ENCODE measurements around the gene ARHGAP28. TPM values are rescaled to one million over a fixed set of nuclear protein-coding genes. Genes with fewer than 3 reads are reported as not detected.
"Not testable (repeated sequence)": the region's sequence is repeated elsewhere in the genome, so short reads cannot be mapped to it uniquely, and the experiment has no call there.

The ARHGAP28 gene
- total RNA-seq, 2 donors from 2014 or later, result 20.3 to 22.6 TPM

DNA sequence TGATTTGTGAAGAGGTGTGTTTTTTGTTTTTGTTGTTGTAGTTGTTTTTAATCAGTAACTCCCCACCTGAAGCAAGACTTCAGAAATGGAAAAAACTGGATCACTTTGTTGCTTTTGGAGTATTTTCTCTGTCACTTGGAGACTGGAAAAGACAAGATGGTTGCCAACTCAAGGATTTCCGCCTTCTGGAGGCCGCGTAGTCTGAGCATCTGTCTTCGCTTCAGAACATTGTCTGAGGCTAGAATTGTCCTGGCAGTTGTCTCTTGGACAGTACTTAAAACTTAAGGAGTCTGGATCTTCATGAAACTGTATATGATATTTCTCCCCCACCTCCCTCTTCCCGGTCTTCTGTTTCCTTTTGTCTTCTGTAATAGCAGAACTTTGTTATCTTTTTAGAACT lies 67.7 kb downstream of the ARHGAP28 start:
- H3K27ac ChIP-seq, result no peak overlapping the region
- WGBS, result 80% methylated on average over 5 of the region's 5 CpGs
- H3K27me3 ChIP-seq (replicated peaks; ENCODE audit: insufficient read depth), result no peaks in the 10 kb centered on the region
- H3K36me3 ChIP-seq, result no peaks in the 10 kb centered on the region
- H3K9me3 ChIP-seq, result no peaks in the 10 kb centered on the region
- intact Hi-C loops (cut with DNase I), result no loop called here
- H3K4me1 ChIP-seq (replicated peaks), result no peaks in the 10 kb centered on the region
- TF ChIP-seq, protein P1, sequence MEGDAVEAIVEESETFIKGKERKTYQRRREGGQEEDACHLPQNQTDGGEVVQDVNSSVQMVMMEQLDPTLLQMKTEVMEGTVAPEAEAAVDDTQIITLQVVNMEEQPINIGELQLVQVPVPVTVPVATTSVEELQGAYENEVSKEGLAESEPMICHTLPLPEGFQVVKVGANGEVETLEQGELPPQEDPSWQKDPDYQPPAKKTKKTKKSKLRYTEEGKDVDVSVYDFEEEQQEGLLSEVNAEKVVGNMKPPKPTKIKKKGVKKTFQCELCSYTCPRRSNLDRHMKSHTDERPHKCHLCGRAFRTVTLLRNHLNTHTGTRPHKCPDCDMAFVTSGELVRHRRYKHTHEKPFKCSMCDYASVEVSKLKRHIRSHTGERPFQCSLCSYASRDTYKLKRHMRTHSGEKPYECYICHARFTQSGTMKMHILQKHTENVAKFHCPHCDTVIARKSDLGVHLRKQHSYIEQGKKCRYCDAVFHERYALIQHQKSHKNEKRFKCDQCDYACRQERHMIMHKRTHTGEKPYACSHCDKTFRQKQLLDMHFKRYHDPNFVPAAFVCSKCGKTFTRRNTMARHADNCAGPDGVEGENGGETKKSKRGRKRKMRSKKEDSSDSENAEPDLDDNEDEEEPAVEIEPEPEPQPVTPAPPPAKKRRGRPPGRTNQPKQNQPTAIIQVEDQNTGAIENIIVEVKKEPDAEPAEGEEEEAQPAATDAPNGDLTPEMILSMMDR (IDR thresholded peaks at IDR 0.05), result no peak
- TF ChIP-seq POLR2A (IDR thresholded peaks at IDR 0.05) (no peak), POLR2AphosphoS5 (IDR thresholded peaks at IDR 0.05) (no peak)
- H3K4me3 ChIP-seq, result no peak overlapping the region
- no peak for DNase-seq (ENCODE audit: low spot score)

DNA sequence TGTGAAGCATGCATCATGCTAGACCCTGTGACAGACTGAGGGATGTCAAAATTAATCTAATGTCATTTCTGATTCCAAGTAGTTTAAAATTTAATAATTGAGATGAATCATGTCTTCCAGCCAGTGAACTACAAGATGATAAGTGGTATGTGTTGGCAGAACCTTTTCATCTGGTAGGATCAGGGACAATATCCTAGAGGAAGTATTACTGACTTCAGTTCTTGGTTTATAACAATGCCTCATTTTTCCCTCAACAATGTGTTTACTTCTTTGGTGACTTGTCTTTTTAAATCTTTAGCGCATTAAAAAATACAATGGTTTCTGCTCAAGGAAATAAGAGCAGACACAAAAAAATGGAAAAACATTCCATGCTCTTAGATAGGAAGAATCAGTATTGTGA lies 69.4 kb downstream of the ARHGAP28 start:
- Histone ChIP-seq H3K36me3 (no peaks in the 10 kb centered on the region), H3K27ac (no peak overlapping the region), H3K9me3 (no peaks in the 10 kb centered on the region), H3K4me1 (replicated peaks) (no peaks in the 10 kb centered on the region), H3K4me3 (no peak overlapping the region), H3K27me3 (replicated peaks; ENCODE audit: insufficient read depth) (no peaks in the 10 kb centered on the region)
- no peak for DNase-seq (ENCODE audit: low spot score)
- intact Hi-C loops (cut with DNase I), result no loop called here
- 93% methylated on average over 1 of the region's 1 CpG for WGBS
- TF ChIP-seq, protein P1 (IDR thresholded peaks at IDR 0.05), result no peak
- no peak for TF ChIP-seq POLR2A (IDR thresholded peaks at IDR 0.05)
- TF ChIP-seq POLR2AphosphoS5 (IDR thresholded peaks at IDR 0.05), result no peak

DNA sequence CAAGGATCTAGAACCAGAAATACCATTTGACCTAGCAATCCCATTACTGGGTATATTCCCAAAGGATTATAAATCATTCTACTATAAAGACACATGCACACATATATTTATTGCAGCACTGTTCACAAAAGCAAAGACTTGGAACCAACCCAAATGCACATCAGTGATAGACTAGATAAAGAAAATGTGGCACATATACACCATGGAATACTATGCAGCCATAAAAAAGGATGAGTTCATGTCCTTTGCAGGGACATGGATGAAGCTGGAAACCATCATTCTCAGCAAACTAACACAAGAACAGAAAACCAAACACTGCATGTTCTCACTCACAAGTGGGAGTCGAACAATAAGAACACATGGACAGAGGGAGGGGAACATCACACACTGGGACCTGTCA lies 70.8 kb downstream of the ARHGAP28 start:
- 87% methylated on average over 1 of the region's 1 CpG for WGBS
- H3K4me3 ChIP-seq; intact Hi-C loops (cut with DNase I); DNase-seq (ENCODE audit: low spot score); H3K4me1 ChIP-seq (replicated peaks); H3K9me3 ChIP-seq; H3K27me3 ChIP-seq (replicated peaks; ENCODE audit: insufficient read depth); H3K27ac ChIP-seq; H3K36me3 ChIP-seq: not testable (repeated sequence)

DNA sequence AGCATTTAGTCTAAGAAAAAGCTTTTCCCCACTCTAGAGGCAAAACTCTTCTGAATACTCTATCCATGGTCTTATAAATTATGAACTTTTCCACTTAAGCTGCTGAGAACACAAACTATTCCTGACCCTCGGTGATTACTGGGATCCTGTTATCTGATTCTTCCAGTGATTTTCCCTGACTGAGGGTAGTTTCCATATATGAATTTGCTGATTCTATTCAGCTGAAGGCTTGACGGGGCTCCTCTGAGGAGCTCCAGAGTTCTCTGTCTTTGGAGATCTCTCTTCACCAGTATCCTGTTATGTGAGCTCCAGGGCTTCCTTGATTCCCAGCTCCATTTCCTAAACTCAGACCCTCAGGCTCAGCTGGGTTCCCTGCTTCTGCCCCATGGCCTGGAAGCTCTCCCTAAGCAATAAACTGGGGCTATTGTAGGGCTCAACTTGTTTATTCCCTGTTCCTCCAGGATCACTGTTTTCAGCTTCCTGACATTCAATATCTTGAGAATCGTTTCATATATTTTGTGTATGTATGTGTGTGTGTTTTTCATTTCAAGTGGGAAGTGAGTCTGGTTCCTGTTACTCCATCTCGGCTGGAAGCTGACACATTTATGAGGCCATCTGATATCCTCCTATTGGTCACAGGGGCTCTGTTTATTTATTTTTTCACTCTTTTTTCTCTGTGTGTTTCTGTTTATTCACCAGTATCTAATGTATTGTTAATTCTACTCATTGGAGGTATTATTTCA lies 78.2 kb downstream of the ARHGAP28 start:
- 13% methylated on average over 4 of the region's 4 CpGs for WGBS
- H3K27me3 ChIP-seq (replicated peaks; ENCODE audit: insufficient read depth), result no peaks in the 10 kb centered on the region

DNA sequence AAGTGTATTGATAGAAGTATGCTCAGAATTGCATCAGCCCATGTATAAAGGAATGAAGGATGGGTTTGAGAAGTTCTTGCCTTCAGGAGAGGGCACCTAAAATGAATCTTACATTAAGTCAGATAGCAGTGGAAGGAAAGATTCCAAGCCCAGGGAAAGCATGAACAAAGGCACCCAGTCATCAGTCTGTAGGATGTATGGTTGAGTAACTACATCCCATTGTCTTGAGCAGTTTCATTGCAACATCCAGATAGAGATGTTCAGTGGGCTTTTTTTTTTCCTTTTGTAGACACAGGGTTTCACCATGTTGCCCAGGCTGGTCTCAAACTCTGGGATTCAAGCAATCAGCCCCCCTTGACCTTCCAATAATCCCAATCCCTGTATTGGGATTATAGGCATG lies 80.7 kb downstream of the ARHGAP28 start:
- TF ChIP-seq, protein P1 (IDR thresholded peaks at IDR 0.05), result no peak
- TF ChIP-seq POLR2AphosphoS5 (IDR thresholded peaks at IDR 0.05), result no peak
- DNase-seq (ENCODE audit: low spot score), result no peak
- intact Hi-C loops (cut with DNase I), result no loop called here

More for the DNA sequence above, 78.2 kb downstream of the ARHGAP28 start:
- Histone ChIP-seq H3K4me1 (replicated peaks) (peaks cover 7% of the 10 kb centered on the region), H3K36me3 (no peaks in the 10 kb centered on the region), H3K27ac (no peak overlapping the region), H3K9me3 (no peaks in the 10 kb centered on the region), H3K4me3 (no peak overlapping the region)
- intact Hi-C loops (cut with DNase I), result no loop called here
- no peak for DNase-seq (ENCODE audit: low spot score)
- TF ChIP-seq, protein P1 (IDR thresholded peaks at IDR 0.05), result no peak
- no peak for TF ChIP-seq POLR2A (IDR thresholded peaks at IDR 0.05)
- TF ChIP-seq POLR2AphosphoS5 (IDR thresholded peaks at IDR 0.05), result no peak

More for the DNA sequence above, 80.7 kb downstream of the ARHGAP28 start:
- Histone ChIP-seq H3K27ac (no peak overlapping the region), H3K36me3 (no peaks in the 10 kb centered on the region), H3K27me3 (replicated peaks; ENCODE audit: insufficient read depth) (no peaks in the 10 kb centered on the region), H3K4me1 (replicated peaks) (peaks cover 7% of the 10 kb centered on the region), H3K4me3 (no peak overlapping the region), H3K9me3 (no peaks in the 10 kb centered on the region)

Measured in prostate gland (tissue), 2 donors.